ENCODE results near the gene RALGAPA1. TPM values are rescaled to one million over a fixed set of nuclear protein-coding genes. Genes with fewer than 3 reads are reported as not detected.

Gene RALGAPA1
- polyA plus RNA-seq, 1 of the 3 experiments (the other 2 are of a cell fraction), result 3.6 TPM

- WGBS (ENCODE audit: low lambda C conversion rate), result 40% methylated on average over 1 of the region's 1 CpG
- TF ChIP-seq TEAD4 (IDR thresholded peaks at IDR 0.05; ENCODE audit: borderline replicate concordance, insufficient read depth), result no peak
- no peak for TF ChIP-seq EZH2phosphoT487 (IDR thresholded peaks at IDR 0.05; ENCODE audit: borderline replicate concordance, low read depth)
- DNase-seq, result no peak
- H3K79me2 ChIP-seq (ENCODE audit: insufficient read depth), result no peaks in the 10 kb centered on the region
- no peak overlapping the region for H3K4me2 ChIP-seq
- H3K9me2 ChIP-seq, result no peaks in the 10 kb centered on the region
- no peak overlapping the region for H3K9ac ChIP-seq
- H3K36me3 ChIP-seq (replicated peaks in 1 of 2; ENCODE audit: control insufficient read depth in 1 of 2, insufficient read depth in 2 of 2, low read length in 1 of 2), result no peaks in the 10 kb centered on the region
- H3K9me3 ChIP-seq, result no peaks in the 10 kb centered on the region
- H3K4me3 ChIP-seq (ENCODE audit: low read depth in 2 of 2, low read length in 1 of 2), result no peak overlapping the region
- peaks cover 0 to 7% of the 10 kb centered on the region in 2 experiments; a peak in 2 of 4 replicates for H3K4me1 ChIP-seq (ENCODE audit: control insufficient read depth in 1 of 2, insufficient read depth in 2 of 2, low read depth in 1 of 2, low read length in 1 of 2)
- no peaks in the 10 kb centered on the region for H3K27me3 ChIP-seq (ENCODE audit: insufficient read depth)
- H3K27ac ChIP-seq (ENCODE audit: low read depth in 2 of 2, low read length in 1 of 2), result no peak overlapping the region
- H4K20me1 ChIP-seq (ENCODE audit: insufficient read depth), result no peaks in the 10 kb centered on the region
- H2AFZ ChIP-seq (ENCODE audit: low read depth), result no peak overlapping the region
- H3F3A ChIP-seq (replicated peaks; ENCODE audit: insufficient read depth), result no peaks in the 10 kb centered on the region
- POLR2A ChIA-PET, result no interaction called here
- CTCF ChIA-PET, result interaction anchor here (0.7 to 0.9 kb wide), 2 partner anchors 16 to 89 kb away, joined by 3 read pairs; no protein-coding TSS in a partner anchor
Observed at GRCh38 chr14:35504260-35504659, 304.8 kb downstream of the RALGAPA1 start.

- DNase-seq, result no peak
- WGBS (ENCODE audit: low lambda C conversion rate), result 39% methylated on average over 3 of the region's 3 CpGs
- H3K79me2 ChIP-seq (ENCODE audit: insufficient read depth), result no peaks in the 10 kb centered on the region
- CTCF ChIA-PET, result interaction anchor here (0.7 to 0.9 kb wide), 2 partner anchors 15 to 90 kb away, joined by 3 read pairs; no protein-coding TSS in a partner anchor
- H3K9ac ChIP-seq, result no peak overlapping the region
- peaks cover 0 to 3% of the 10 kb centered on the region in 2 experiments; a peak in 2 of 4 replicates for H3K4me1 ChIP-seq (ENCODE audit: control insufficient read depth in 1 of 2, insufficient read depth in 2 of 2, low read depth in 1 of 2, low read length in 1 of 2)
- H3K4me2 ChIP-seq, result no peak overlapping the region
- H4K20me1 ChIP-seq (ENCODE audit: insufficient read depth), result no peaks in the 10 kb centered on the region
- H2AFZ ChIP-seq (ENCODE audit: low read depth), result no peak overlapping the region
- no peak for TF ChIP-seq TAF1 (IDR thresholded peaks at IDR 0.05; ENCODE audit: borderline replicate concordance, low read depth, low read length)
- TF ChIP-seq GABPA (IDR thresholded peaks at IDR 0.05; ENCODE audit: low read depth), result no peak
- TF ChIP-seq FOXJ3 (CRISPR knock-in tag; IDR thresholded peaks at IDR 0.05), result no peak
- no peak for TF ChIP-seq YY1 (IDR thresholded peaks at IDR 0.05; ENCODE audit: low read depth)
- TF ChIP-seq FOSL2 (IDR thresholded peaks at IDR 0.05; ENCODE audit: borderline replicate concordance, low read depth), result no peak
- no peak for TF ChIP-seq RXRA (IDR thresholded peaks at IDR 0.05; ENCODE audit: borderline replicate concordance, low read depth)
- TF ChIP-seq FOXM1 (IDR thresholded peaks at IDR 0.05; ENCODE audit: low read depth), result no peak
- TF ChIP-seq IRF3 (IDR thresholded peaks at IDR 0.05; ENCODE audit: low read depth, low read length), result no peak
- no peak for TF ChIP-seq CHD2 (IDR thresholded peaks at IDR 0.05; ENCODE audit: low read length, partially characterized antibody)
- no peak for TF ChIP-seq RFX5 (IDR thresholded peaks at IDR 0.05; ENCODE audit: low read length)
- TF ChIP-seq MXI1 (IDR thresholded peaks at IDR 0.05; ENCODE audit: low read depth, low read length), result no peak
- TF ChIP-seq TCF12 (IDR thresholded peaks at IDR 0.05), result no peak
- no peak for TF ChIP-seq RAD21 (IDR thresholded peaks at IDR 0.05; ENCODE audit: low read length)
- POLR2A ChIA-PET, result no interaction called here
- no peaks in the 10 kb centered on the region for H3K9me3 ChIP-seq
- no peaks in the 10 kb centered on the region for H3K9me2 ChIP-seq
- no peaks in the 10 kb centered on the region for H3K27me3 ChIP-seq (ENCODE audit: insufficient read depth)
- no peak overlapping the region for H3K4me3 ChIP-seq (ENCODE audit: low read depth in 2 of 2, low read length in 1 of 2)
- no peaks in the 10 kb centered on the region for H3K36me3 ChIP-seq (replicated peaks in 1 of 2; ENCODE audit: control insufficient read depth in 1 of 2, insufficient read depth in 2 of 2, low read length in 1 of 2)
- no peak overlapping the region for H3K27ac ChIP-seq (ENCODE audit: low read depth in 2 of 2, low read length in 1 of 2)
- H3F3A ChIP-seq (replicated peaks; ENCODE audit: insufficient read depth), result no peaks in the 10 kb centered on the region
Observed at GRCh38 chr14:35503646-35504045, 305.4 kb downstream of the RALGAPA1 start.
